Activated T-helper 1 cell treated with Interleukin-2 at 50 U/mL for 16 hours (primary cell): ENCODE results near the gene RIBC2.
"Not testable (repeated sequence)": the region's sequence is repeated elsewhere in the genome, so short reads cannot be mapped to it uniquely, and the experiment has no call there.

Source experiments
- DNase-seq: peaks from one replicate; pipeline ENCODE4 v3.0.0-alpha.2; 2020; ENCODE audit warnings: low read depth

RIBC2 gene

GRCh38 chr22:45449442-45449841, 35.9 kb downstream of the RIBC2 start:
- not testable (repeated sequence) for DNase-seq

- DNase-seq: no peak
Observed at GRCh38 chr22:45450101-45450785, 36.8 kb downstream of the RIBC2 start.

DNA sequence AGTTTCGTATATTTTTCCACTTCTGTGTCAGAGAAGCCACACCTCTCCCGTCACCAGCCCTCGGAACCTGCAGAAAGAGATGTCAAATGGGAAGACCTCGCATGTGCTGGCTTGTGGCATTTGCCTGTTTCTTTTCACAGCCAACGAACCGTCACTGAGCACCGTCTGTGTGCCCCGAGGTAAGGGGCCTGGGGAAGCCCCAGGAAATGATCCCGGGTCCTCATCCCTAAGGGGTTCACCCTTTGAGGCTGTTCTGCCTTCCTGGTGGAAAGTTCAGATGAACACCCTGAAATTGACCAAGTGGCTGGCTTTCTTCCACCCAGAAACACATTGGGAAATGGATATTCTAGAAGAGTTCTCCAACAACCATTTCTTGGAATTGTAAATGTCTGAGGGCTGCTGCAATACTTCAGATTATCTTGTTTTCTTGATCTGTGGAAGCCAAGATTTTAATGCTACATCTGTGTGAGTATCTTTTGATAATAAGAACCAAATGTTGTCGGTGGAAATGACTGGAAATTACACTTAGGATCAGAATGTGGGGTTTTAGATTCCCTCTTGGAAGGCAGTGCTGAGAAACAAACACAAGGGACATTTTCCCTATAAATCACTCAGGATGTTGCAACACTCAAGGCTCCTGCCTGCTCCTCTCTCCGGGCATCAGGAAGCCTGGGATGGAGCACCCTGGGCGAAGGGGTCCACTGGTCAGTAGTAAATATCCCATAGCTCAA, 37.6 kb downstream of the RIBC2 start:
- no peak for DNase-seq

DNA sequence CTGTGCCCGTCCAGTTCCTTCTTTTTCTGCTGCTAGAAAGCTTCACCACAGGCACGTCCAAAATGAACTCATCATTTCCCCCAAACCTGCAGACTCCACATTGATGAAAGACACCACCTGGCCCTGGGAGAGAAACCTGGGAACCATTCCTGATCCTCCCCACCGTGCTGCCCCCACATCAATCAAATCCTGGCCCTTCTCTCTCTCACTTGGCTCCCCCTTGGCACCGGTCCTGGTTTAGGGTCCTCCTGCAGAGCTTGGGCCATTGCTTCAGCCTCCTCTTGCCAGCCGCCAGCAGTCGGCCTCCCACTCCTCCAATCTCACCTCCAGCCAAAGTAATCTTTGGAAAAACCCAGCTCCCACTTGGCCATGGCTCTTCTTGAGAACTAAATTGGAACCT, 38.5 kb downstream of the RIBC2 start:
- no peak for DNase-seq

DNA sequence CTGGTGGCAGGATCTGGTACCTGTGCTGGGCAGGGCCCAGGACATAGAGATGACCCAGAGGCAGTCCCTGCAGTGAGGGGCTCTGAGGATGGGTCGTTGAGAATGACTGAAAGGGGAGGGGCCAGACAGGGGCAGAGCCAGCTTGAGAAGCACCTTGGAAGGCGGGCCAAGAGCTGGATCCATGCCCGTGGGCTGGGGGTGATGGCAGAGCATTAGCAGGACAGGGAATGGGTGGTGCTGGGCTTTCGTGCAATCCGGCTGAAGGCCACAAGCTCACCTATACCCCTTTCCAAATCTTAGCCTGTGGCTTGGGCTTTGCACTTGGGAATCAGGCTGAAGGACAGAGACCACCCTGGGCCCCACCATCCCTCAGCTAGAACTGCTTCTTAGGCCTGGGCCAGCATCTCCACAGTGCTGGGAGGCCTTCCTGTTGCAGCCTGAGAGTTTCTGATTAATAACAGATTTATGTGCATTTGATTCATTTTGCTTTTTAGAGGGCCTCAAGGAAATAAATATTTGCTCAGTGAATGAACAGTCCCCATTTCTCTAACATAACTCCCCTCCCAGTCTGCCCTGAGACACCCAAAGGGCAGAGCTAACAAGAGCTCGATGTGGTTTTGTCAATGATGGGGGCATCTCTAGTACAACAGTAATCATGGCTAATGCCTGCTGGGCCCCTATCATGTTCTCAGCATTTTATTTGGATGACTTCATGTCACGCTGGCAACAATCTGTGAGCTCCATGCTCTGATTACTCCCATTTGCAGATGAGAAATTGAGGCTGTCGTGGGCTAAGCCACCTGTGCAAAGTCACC, 39.3 kb downstream of the RIBC2 start:
- no peak for DNase-seq

- DNase-seq: no peak
Observed at GRCh38 chr22:45453764-45454163, 40.3 kb downstream of the RIBC2 start.

DNA sequence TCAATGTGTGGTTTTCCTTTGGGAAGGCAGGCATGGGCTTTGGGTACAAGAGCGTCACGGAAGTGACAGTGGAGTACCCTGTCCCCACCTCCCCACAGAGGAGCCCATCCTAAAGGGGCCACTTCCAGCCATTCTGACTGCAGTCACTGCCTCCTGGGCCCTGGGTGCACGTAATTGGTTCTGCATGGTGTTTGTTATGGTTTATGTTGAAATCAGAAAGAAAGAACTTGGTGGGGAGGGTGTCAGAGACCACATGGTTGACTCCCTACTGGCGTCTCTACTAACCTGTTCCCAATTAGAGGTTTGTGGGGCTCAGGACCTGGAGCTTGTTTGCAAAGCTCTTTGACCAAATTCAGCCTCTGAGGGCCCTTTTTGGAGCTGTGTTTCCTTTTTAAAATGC, 40.8 kb downstream of the RIBC2 start:
- DNase-seq: no peak

GRCh38 chr22:45455212-45455611, 41.7 kb downstream of the RIBC2 start:
- no peak for DNase-seq

- DNase-seq: no peak
Observed at GRCh38 chr22:45455621-45456020, 42.1 kb downstream of the RIBC2 start.

DNA sequence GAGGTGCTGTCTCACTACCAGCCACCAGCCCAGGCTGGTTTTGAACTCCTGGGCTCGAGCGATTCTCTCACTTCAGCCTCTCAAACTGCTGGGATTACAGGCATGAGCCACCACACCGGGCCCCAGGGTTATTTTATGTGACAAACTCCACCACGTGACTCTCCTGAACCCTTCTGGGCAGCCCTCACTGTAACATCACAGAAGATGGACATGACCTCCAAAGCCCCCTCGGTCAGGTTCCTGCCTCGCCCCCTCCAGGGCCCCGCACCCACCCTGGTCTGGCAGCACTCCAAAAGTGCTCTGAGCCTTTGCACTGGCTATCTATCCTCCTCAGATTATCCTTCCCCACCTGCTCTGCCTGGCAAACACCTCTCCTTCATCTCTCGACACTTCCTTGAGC, 43.3 kb downstream of the RIBC2 start:
- no peak for DNase-seq

DNA sequence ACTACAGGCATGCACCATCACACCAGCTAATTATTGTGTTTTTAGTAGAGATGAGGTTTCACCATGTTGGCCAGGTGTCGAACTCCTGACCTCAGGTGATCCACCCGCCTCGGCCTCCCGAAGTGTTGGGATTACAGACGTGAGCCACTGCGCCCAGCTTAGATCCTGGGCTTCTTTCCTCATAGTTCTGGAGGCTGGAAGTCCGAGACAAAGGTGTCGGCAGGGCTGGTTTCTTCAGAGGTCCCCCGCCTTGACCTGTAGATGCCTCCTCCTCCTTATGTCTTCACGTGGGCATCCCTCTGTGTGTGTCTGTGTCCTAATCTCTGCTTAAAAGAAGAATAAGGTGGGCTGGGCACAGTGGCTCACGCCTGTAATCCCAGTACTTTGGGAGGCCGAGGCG, 45.0 kb downstream of the RIBC2 start:
- DNase-seq: no peak

- DNase-seq: no peak
Observed at GRCh38 chr22:45459235-45459634, 45.7 kb downstream of the RIBC2 start.

DNA sequence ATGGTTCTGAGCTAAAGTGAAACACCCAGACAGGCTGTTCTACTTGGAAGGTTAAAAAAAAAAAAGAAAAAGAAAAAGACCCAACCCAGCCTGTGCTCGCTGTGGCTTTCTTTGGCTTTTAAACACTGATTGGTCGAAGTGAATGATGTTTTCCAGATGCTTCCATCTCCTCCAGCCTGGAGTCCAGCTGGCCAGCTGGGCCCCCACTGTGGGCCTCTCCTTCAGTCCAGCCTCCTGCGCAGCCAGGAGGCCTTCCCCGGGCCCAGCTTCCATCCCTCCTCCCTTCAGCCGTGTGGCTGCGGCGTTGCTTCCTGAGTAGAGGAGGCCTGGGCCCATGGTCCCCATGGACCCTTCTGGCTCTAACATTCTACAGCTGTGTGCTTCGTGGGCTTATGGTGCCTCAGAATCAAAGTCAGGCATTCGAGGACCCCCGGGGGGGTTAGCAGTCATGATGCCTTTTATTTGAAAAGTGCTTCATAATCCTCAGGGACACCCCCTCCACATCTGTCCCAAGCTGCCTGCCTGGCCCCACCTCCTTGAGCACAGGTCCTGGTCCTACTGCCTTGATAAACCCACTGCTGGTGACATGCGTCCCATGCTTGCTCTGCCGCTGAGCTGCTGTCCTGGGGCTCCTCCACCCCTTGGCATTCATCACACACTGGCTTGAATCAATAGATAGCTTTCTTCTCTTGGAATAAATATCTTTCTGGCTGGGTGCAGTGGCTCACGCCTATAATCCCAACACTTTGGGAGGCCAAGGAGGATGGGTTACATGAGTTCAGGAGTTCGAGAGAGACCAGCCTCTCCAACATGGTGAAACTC, 47.0 kb downstream of the RIBC2 start:
- DNase-seq: no peak

GRCh38 chr22:45462034-45462655, 48.7 kb downstream of the RIBC2 start:
- DNase-seq: no peak

GRCh38 chr22:45463691-45464090, 50.2 kb downstream of the RIBC2 start:
- not testable (repeated sequence) for DNase-seq

GRCh38 chr22:45465633-45466032, 52.1 kb downstream of the RIBC2 start:
- DNase-seq: no peak

- DNase-seq: no peak
Observed at GRCh38 chr22:45468872-45469271, 55.4 kb downstream of the RIBC2 start.

DNA sequence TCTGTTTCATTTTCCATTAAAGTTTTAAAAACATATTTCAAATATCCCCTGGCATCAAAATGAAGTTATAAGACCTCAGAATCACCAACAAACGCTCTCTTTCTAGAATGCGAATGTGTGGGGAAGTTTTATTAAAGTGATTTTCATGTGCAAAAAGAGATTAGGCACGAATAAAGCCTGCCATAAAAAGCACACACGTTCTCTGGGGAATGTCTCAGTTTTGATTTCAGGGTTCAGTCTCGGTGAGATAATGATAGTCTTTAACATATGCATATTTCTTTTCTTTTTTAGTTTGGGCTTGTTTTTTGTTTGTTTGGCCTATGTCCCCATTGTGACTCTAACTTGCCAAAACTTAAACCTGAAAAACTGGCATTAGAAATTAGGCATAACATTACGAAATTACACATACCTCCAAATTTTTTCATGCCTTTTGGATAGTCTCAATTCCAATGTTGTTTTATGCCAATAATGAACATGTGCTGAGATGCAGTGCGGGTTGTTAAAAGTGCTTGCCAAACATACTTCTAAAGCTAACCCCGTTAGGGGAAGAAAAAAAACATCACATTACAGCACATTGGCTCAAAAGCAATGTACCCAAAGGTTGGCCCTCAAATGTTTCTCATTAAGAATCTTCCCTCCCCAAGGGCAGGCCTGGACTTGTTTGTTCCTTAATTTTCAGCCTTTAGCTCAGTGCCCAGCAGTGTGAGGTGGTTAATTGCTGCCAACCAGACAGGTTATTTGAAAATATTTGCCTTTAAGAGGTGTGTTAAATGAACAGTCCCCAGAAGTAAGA, 56.0 kb downstream of the RIBC2 start:
- DNase-seq: no peak

DNA sequence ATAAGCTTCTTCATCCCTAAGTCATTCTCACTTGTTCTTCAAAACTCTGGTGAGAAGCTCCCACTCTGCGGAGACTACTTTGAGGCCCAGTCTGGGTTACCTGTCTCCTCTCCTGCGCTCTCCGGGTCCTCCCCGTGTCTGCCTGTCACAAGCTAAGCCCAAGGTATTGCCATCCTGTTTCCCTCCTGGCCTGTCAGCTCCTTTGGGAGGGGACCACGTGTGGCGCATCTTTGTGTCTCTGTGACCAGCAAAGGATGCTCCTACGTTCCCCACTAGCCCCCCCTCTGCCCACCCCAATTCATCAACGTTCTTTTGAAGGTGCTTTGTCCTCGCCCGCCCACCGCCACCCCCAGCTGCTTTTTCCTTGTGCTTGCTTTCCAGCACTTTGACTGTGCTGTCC, 57.4 kb downstream of the RIBC2 start:
- no peak for DNase-seq

DNA sequence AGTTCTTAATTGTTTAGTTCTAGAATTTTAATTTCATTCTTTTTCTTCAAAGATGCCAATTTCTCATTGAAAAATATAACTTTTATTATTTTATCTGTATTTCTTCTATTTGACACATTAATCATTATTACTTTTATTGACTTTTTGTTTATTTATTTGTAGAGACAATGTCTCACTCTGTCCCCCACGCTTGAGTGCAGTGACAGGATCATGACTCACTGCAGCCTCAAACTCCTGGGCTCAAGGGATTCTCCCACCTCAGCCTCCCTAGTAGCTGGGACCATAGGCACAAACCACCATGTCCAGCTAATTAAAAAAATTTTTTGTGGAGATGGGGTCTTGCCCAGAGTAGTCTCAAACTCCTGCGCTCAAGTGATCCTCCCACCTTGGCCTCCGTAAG, 58.9 kb downstream of the RIBC2 start:
- DNase-seq: no peak
